ENCODE results near the gene REELD1.

REELD1 gene

DNA sequence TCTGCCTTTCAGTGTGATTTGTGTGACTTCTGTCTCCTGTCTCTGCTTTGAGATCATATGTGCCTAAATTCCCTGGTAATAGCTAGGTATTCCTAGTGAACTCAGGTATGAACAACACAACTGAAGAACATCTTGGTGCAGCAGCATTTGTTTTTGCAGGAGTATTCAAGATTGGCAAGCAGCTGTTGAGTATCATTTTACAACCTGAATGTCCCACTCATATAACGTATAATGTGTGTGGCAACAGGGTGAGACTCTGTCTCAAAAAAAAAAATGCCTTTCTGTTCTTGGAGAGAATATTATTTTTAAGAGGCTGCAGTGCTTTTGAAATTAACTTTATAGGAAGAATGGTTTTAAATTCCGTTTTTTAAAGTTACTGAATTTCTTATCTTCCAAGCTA, 31.1 kb upstream of the REELD1 start:
- H3K4me3 ChIP-seq (ENCODE audit: low read depth, low read length, poor library complexity, severe bottlenecking): no peak overlapping the region
- peaks cover 37% of the 10 kb centered on the region for H3K79me2 ChIP-seq (ENCODE audit: insufficient read depth, low read length)
- H3K36me3 ChIP-seq (ENCODE audit: insufficient read depth, low read length): peaks cover 46% of the 10 kb centered on the region

DNA sequence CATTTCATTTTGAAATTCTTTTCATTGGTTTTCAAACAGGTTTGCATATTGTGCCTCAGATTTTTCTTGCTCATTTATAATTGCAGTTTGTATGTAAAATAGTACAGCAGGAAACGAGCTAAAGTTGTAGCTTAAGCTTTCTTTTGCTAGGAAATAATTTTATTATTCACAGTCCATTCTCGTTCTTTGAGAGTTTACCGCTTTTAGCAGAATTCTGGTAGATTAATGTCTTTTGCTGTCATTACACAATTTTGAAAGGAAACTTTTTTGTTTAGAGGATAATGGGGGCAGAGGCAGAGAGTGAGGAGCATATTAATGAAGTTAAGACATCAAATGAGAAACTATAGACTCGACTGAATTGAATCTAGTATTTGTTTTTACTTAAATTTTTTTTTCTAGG, 28.3 kb upstream of the REELD1 start:
- no peak for TF ChIP-seq EZH2 (IDR thresholded peaks at IDR 0.05; ENCODE audit: borderline replicate concordance, low read length)
- Histone ChIP-seq H3K4me1 (ENCODE audit: insufficient read depth, low read length, severe bottlenecking) (no peaks in the 10 kb centered on the region), H3K9ac (ENCODE audit: low read length) (no peak overlapping the region), H3K4me2 (ENCODE audit: low read length) (no peak overlapping the region), H2AFZ (ENCODE audit: low read length) (no peak overlapping the region), H3K9me2 (ENCODE audit: low read depth, low read length) (no peaks in the 10 kb centered on the region), H3K79me2 (ENCODE audit: insufficient read depth, low read length) (peaks cover 9% of the 10 kb centered on the region), H3K9me3 (ENCODE audit: low read length) (no peaks in the 10 kb centered on the region), H3F3A (ENCODE audit: insufficient read depth, low read length) (no peaks in the 10 kb centered on the region), H3K36me3 (ENCODE audit: insufficient read depth, low read length) (peaks cover 72% of the 10 kb centered on the region), H4K20me1 (ENCODE audit: insufficient read depth, low read length) (no peaks in the 10 kb centered on the region), H3K4me3 (ENCODE audit: low read depth, low read length, poor library complexity, severe bottlenecking) (no peak overlapping the region), H3K27me3 (ENCODE audit: insufficient read depth, low read length) (no peaks in the 10 kb centered on the region), H3K27ac (ENCODE audit: low read depth, low read length, poor library complexity, severe bottlenecking) (no peak overlapping the region)

More for the DNA sequence above, 31.1 kb upstream of the REELD1 start:
- H3K9ac ChIP-seq (ENCODE audit: low read length): no peak overlapping the region
- H3K4me2 ChIP-seq (ENCODE audit: low read length): no peak overlapping the region
- no peaks in the 10 kb centered on the region for H3K9me3 ChIP-seq (ENCODE audit: low read length)
- H2AFZ ChIP-seq (ENCODE audit: low read length): no peak overlapping the region
- no peaks in the 10 kb centered on the region for H3K9me2 ChIP-seq (ENCODE audit: low read depth, low read length)
- no peaks in the 10 kb centered on the region for H3F3A ChIP-seq (ENCODE audit: insufficient read depth, low read length)
- no peak overlapping the region for H3K27ac ChIP-seq (ENCODE audit: low read depth, low read length, poor library complexity, severe bottlenecking)
- no peaks in the 10 kb centered on the region for H3K27me3 ChIP-seq (ENCODE audit: insufficient read depth, low read length)
- TF ChIP-seq, protein P1, sequence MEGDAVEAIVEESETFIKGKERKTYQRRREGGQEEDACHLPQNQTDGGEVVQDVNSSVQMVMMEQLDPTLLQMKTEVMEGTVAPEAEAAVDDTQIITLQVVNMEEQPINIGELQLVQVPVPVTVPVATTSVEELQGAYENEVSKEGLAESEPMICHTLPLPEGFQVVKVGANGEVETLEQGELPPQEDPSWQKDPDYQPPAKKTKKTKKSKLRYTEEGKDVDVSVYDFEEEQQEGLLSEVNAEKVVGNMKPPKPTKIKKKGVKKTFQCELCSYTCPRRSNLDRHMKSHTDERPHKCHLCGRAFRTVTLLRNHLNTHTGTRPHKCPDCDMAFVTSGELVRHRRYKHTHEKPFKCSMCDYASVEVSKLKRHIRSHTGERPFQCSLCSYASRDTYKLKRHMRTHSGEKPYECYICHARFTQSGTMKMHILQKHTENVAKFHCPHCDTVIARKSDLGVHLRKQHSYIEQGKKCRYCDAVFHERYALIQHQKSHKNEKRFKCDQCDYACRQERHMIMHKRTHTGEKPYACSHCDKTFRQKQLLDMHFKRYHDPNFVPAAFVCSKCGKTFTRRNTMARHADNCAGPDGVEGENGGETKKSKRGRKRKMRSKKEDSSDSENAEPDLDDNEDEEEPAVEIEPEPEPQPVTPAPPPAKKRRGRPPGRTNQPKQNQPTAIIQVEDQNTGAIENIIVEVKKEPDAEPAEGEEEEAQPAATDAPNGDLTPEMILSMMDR (IDR thresholded peaks at IDR 0.05; ENCODE audit: low read length): no peak
- TF ChIP-seq EZH2 (IDR thresholded peaks at IDR 0.05; ENCODE audit: borderline replicate concordance, low read length): no peak
- no peaks in the 10 kb centered on the region for H4K20me1 ChIP-seq (ENCODE audit: insufficient read depth, low read length)
- peaks cover 10% of the 10 kb centered on the region for H3K4me1 ChIP-seq (ENCODE audit: insufficient read depth, low read length, severe bottlenecking)

DNA sequence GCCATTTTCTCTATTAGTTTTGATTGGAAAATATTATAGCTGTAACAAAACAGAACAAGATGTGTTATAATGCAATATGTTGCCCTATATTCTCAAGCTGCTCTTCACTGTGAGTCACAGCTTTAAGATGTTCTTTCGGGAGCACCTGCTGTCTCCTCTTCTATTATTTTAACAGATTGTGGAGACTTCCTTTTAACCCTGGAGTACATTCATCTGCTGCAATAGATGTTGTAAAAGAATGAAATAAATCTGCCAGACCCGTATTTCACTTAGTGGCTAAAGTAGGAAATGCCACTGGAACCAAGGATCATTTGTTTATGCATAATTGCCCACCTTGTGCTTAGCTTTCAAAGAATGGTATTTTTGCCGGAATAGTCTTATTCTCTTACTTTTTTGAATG, 27.7 kb upstream of the REELD1 start:
- Histone ChIP-seq H3K79me2 (ENCODE audit: insufficient read depth, low read length) (0 out of 2 replicates have a peak, but pooled peaks cover 4% of the 10 kb centered on the region), H3F3A (ENCODE audit: insufficient read depth, low read length) (no peaks in the 10 kb centered on the region), H3K9ac (ENCODE audit: low read length) (no peak overlapping the region), H3K9me3 (ENCODE audit: low read length) (no peaks in the 10 kb centered on the region), H4K20me1 (ENCODE audit: insufficient read depth, low read length) (no peaks in the 10 kb centered on the region), H3K36me3 (ENCODE audit: insufficient read depth, low read length) (peaks cover 78% of the 10 kb centered on the region), H3K4me3 (ENCODE audit: low read depth, low read length, poor library complexity, severe bottlenecking) (no peak overlapping the region), H3K9me2 (ENCODE audit: low read depth, low read length) (no peaks in the 10 kb centered on the region), H3K27ac (ENCODE audit: low read depth, low read length, poor library complexity, severe bottlenecking) (no peak overlapping the region), H3K4me2 (ENCODE audit: low read length) (no peak overlapping the region), H3K27me3 (ENCODE audit: insufficient read depth, low read length) (no peaks in the 10 kb centered on the region), H3K4me1 (ENCODE audit: insufficient read depth, low read length, severe bottlenecking) (no peaks in the 10 kb centered on the region), H2AFZ (ENCODE audit: low read length) (no peak overlapping the region)
- TF ChIP-seq, protein P1 (IDR thresholded peaks at IDR 0.05; ENCODE audit: low read length): no peak
- TF ChIP-seq EZH2 (IDR thresholded peaks at IDR 0.05; ENCODE audit: borderline replicate concordance, low read length): no peak

DNA sequence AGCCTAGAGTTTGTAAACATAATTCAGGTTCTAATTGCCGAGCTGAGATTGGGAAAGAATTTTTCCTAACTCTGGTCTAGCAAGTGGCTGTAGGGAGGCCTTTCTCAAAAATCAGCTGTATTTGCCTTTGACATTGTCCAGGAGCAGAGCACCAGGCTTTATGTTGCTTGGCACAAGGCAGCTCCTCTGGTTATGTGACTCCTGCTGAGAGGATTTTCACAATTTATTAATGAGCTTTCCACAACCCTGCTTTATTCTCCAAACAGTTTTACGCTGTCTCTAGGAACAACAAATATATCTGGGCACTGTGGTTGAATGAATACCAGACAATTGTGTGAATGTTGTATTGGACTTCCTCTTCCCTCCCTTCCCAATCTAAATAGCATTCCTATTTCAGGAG, 23.9 kb upstream of the REELD1 start:
- H3K9me3 ChIP-seq (ENCODE audit: low read length): no peaks in the 10 kb centered on the region
- no peaks in the 10 kb centered on the region for H3K27me3 ChIP-seq (ENCODE audit: insufficient read depth, low read length)
- no peak overlapping the region for H2AFZ ChIP-seq (ENCODE audit: low read length)
- TF ChIP-seq, protein P1 (IDR thresholded peaks at IDR 0.05; ENCODE audit: low read length): no peak
- TF ChIP-seq EZH2 (IDR thresholded peaks at IDR 0.05; ENCODE audit: borderline replicate concordance, low read length): no peak
- no peak overlapping the region for H3K27ac ChIP-seq (ENCODE audit: low read depth, low read length, poor library complexity, severe bottlenecking)
- H3K79me2 ChIP-seq (ENCODE audit: insufficient read depth, low read length): no peaks in the 10 kb centered on the region
- H3K4me2 ChIP-seq (ENCODE audit: low read length): no peak overlapping the region
- H3F3A ChIP-seq (ENCODE audit: insufficient read depth, low read length): no peaks in the 10 kb centered on the region
- no peak overlapping the region for H3K9ac ChIP-seq (ENCODE audit: low read length)
- H3K4me3 ChIP-seq (ENCODE audit: low read depth, low read length, poor library complexity, severe bottlenecking): no peak overlapping the region
- peaks cover 66% of the 10 kb centered on the region for H3K36me3 ChIP-seq (ENCODE audit: insufficient read depth, low read length)
- no peaks in the 10 kb centered on the region for H4K20me1 ChIP-seq (ENCODE audit: insufficient read depth, low read length)
- H3K9me2 ChIP-seq (ENCODE audit: low read depth, low read length): no peaks in the 10 kb centered on the region
- no peaks in the 10 kb centered on the region for H3K4me1 ChIP-seq (ENCODE audit: insufficient read depth, low read length, severe bottlenecking)

All from OCI-LY1 (cell line).